HG03103 (cell line): Measurements from ENCODE around the gene SATB1.
"Not testable (repeated sequence)": the region's sequence is repeated elsewhere in the genome, so short reads cannot be mapped to it uniquely, and the experiment has no call there.

Experiments
- ATAC-seq: cut with Tn5 transposase; IDR thresholded peaks from one replicate; pipeline ENCODE4 v1.9.1; 2021; ENCODE audit warnings: low read depth; ENCODE audit not compliant: unreplicated experiment

Gene SATB1

GRCh38 chr3:18355832-18356231, 69.3 kb downstream of the SATB1 start:
- no peak for ATAC-seq

GRCh38 chr3:18354701-18355100, 70.4 kb downstream of the SATB1 start:
- no peak for ATAC-seq

GRCh38 chr3:18351823-18352744, 73.1 kb downstream of the SATB1 start:
- ATAC-seq, result no peak

- ATAC-seq, result no peak
Observed at GRCh38 chr3:18351069-18351628, 74.0 kb downstream of the SATB1 start.

GRCh38 chr3:18349197-18349798, 75.8 kb downstream of the SATB1 start:
- no peak for ATAC-seq

GRCh38 chr3:18346097-18346496, 79.0 kb downstream of the SATB1 start:
- no peak for ATAC-seq

- ATAC-seq, result no peak
Observed at GRCh38 chr3:18345015-18345367, 80.1 kb downstream of the SATB1 start.

- no peak for ATAC-seq
Observed at GRCh38 chr3:18344306-18345014, 80.7 kb downstream of the SATB1 start.

- no peak for ATAC-seq
Observed at GRCh38 chr3:18343809-18344208, 81.3 kb downstream of the SATB1 start.

- ATAC-seq, result no peak
Observed at GRCh38 chr3:18338827-18339514, 86.2 kb downstream of the SATB1 start.

GRCh38 chr3:18337231-18337630, 87.9 kb downstream of the SATB1 start:
- ATAC-seq, result no peak

GRCh38 chr3:18334837-18335601, 90.1 kb downstream of the SATB1 start:
- no peak for ATAC-seq

- ATAC-seq, result not testable (repeated sequence)
Observed at GRCh38 chr3:18330772-18331441, 94.2 kb downstream of the SATB1 start.

GRCh38 chr3:18308096-18308650, 117.0 kb downstream of the SATB1 start:
- ATAC-seq, result no peak

- no peak for ATAC-seq
Observed at GRCh38 chr3:18307529-18307928, 117.6 kb downstream of the SATB1 start.

- ATAC-seq, result no peak
Observed at GRCh38 chr3:18302517-18302916, 122.6 kb downstream of the SATB1 start.

- no peak for ATAC-seq
Observed at GRCh38 chr3:18301781-18302180, 123.4 kb downstream of the SATB1 start.

- no peak for ATAC-seq
Observed at GRCh38 chr3:18300916-18301315, 124.2 kb downstream of the SATB1 start.

- no peak for ATAC-seq
Observed at GRCh38 chr3:18297126-18297525, 128.0 kb downstream of the SATB1 start.
